IMR-90 (cell line): ENCODE measurements around the gene CTTN. TPM values are rescaled to one million over a fixed set of nuclear protein-coding genes. Genes with fewer than 3 reads are reported as not detected.

Experiments
- ATAC-seq: fragments of 200-7000 bp; cut with Tn5 transposase; 2 replicates; pipeline ENCODE4 v1.9.1; 2020; ENCODE audit warnings: low read depth, mild to moderate bottlenecking, moderate library complexity
- BruUV-seq: library from RNA; stranded (reverse); fragments of 400-500 nt; replicated peaks from 2 replicates; lab custom pipeline; 2021; lab: Mats Ljungman, UMichigan
- CTCF ChIA-PET: fragments of 300-600 bp; formaldehyde crosslinking; extraction: SDS; loops from one replicate; lab custom pipeline; 2021; ENCODE audit warnings: antibody characterized with exemption; lab: Yijun Ruan, JAX
- POLR2A ChIA-PET: fragments of 300-600 bp; sonication (Branson Sonifier 250); formaldehyde crosslinking; loops from one replicate; lab custom pipeline; 2022; ENCODE audit warnings: antibody characterized with exemption; ENCODE audit not compliant: unreplicated experiment; lab: Charles Lee
- DNase-seq: peaks from one replicate; pipeline ENCODE4 v3.0.0; 2013
- H2AFZ ChIP-seq: replicated peaks from 2 replicates; pipeline ENCODE3; 2013; ENCODE audit warnings: low read length, mild to moderate bottlenecking; ENCODE audit not compliant: poor library complexity
- H2AK5ac ChIP-seq: 2 replicates; pipeline ENCODE4 v1.6.1; 2013; ENCODE audit warnings: low read depth, low read length, inconsistent platforms
- H2AK9ac ChIP-seq: replicated peaks from 2 replicates; pipeline ENCODE3; 2013; ENCODE audit warnings: mild to moderate bottlenecking, low read depth, low read length, moderate library complexity; ENCODE audit not compliant: poor library complexity
- H2BK120ac ChIP-seq: 2 replicates; pipeline ENCODE4 v1.6.1; 2013; ENCODE audit warnings: low read depth, low read length, inconsistent platforms
- H2BK15ac ChIP-seq: 3 replicates; pipeline ENCODE4 v1.6.1; 2013; ENCODE audit warnings: low read depth, low read length, inconsistent platforms
- H2BK20ac ChIP-seq: 2 replicates; pipeline ENCODE4 v1.6.1; 2013; ENCODE audit warnings: low read depth, mild to moderate bottlenecking, inconsistent platforms, low read length, moderate library complexity
- H2BK5ac ChIP-seq: 2 replicates; pipeline ENCODE4 v1.6.1; 2013; ENCODE audit warnings: mild to moderate bottlenecking, low read depth, low read length, inconsistent platforms; ENCODE audit not compliant: poor library complexity, severe bottlenecking
- H3K14ac ChIP-seq: replicated peaks from 2 replicates; pipeline ENCODE4 v1.6.1; 2013; ENCODE audit warnings: low read depth, low read length, inconsistent platforms
- H3K18ac ChIP-seq: 2 replicates; pipeline ENCODE4 v1.6.1; 2013; ENCODE audit warnings: low read depth, low read length, control low read depth
- H3K23ac ChIP-seq: 2 replicates; pipeline ENCODE4 v1.6.1; 2013; ENCODE audit warnings: low read depth, low read length, inconsistent platforms
- H3K27ac ChIP-seq: 2 replicates; pipeline ENCODE4 v1.5.1; 2013; ENCODE audit warnings: mild to moderate bottlenecking, control low read depth, low read length; ENCODE audit not compliant: insufficient read depth
- H3K27me3 ChIP-seq: 2 replicates; pipeline ENCODE4 v1.6.1; 2013; ENCODE audit warnings: low read length; ENCODE audit not compliant: control insufficient read depth, insufficient read depth
- H3K36me3 ChIP-seq: 2 replicates; pipeline ENCODE4 v1.6.1; 2013; ENCODE audit warnings: low read length, mixed read lengths; ENCODE audit not compliant: control insufficient read depth, insufficient read depth
- H3K4ac ChIP-seq: 2 replicates; pipeline ENCODE4 v1.6.1; 2013; ENCODE audit warnings: low read depth, low read length, inconsistent platforms
- H3K4me1 ChIP-seq: 2 replicates; pipeline ENCODE4 v1.6.1; 2013; ENCODE audit warnings: low read length, mixed read lengths; ENCODE audit not compliant: control insufficient read depth, insufficient read depth
- H3K4me2 ChIP-seq: 2 replicates; pipeline ENCODE4 v1.6.1; 2013; ENCODE audit warnings: low read depth, mild to moderate bottlenecking, control low read depth, low read length, moderate library complexity
- H3K4me3 ChIP-seq: 2 replicates; pipeline ENCODE4 v1.5.1; 2013; ENCODE audit warnings: low read depth, mild to moderate bottlenecking, control low read depth, low read length, moderate library complexity; ENCODE audit not compliant: insufficient read depth
- H3K56ac ChIP-seq: 2 replicates; pipeline ENCODE4 v1.6.1; 2013; ENCODE audit warnings: low read length, inconsistent platforms; ENCODE audit not compliant: insufficient read depth; ENCODE audit errors: extremely low read depth
- H3K79me1 ChIP-seq, 2 experiments: 2 replicates each; pipeline ENCODE4 v1.6.1; 2013; ENCODE audit warnings: low read length in 2 of 2, inconsistent platforms in 1 of 2, low read depth in 1 of 2
- H3K9ac ChIP-seq: 2 replicates; pipeline ENCODE4 v1.6.1; 2013; ENCODE audit warnings: low read depth, low read length, control low read depth
- H3K9me1 ChIP-seq: 2 replicates; pipeline ENCODE4 v1.6.1; 2013; ENCODE audit warnings: low read length, inconsistent platforms; ENCODE audit not compliant: insufficient read depth
- H3K9me3 ChIP-seq: 2 replicates; pipeline ENCODE4 v1.6.1; 2013; ENCODE audit warnings: low read length; ENCODE audit not compliant: control insufficient read depth, insufficient read depth
- H4K20me1 ChIP-seq: 2 replicates; pipeline ENCODE4 v1.6.1; 2013; ENCODE audit warnings: low read length, inconsistent platforms; ENCODE audit not compliant: insufficient read depth
- H4K5ac ChIP-seq: 2 replicates; pipeline ENCODE4 v1.6.1; 2013; ENCODE audit warnings: mild to moderate bottlenecking, low read depth, low read length, control low read depth
- H4K8ac ChIP-seq, 2 experiments: 2 replicates each; pipeline ENCODE4 v1.6.1; 2013; ENCODE audit warnings: low read depth in 2 of 2, low read length in 2 of 2, control low read depth in 1 of 2, inconsistent platforms in 1 of 2
- H4K91ac ChIP-seq: 2 replicates; pipeline ENCODE4 v1.6.1; 2013; ENCODE audit warnings: low read depth, low read length, inconsistent platforms; ENCODE audit not compliant: insufficient read depth
- CEBPB ChIP-seq: IDR thresholded peaks from 2 replicates; pipeline ENCODE4 v1.6.1; 2012; ENCODE audit warnings: low read depth, low read length, improper control_type of control experiment
- MAZ ChIP-seq: IDR thresholded peaks from 2 replicates; pipeline ENCODE4 v1.6.1; 2012; ENCODE audit warnings: low read depth, mild to moderate bottlenecking, low read length, improper control_type of control experiment, moderate library complexity, borderline replicate concordance
- MXI1 ChIP-seq: IDR thresholded peaks from 2 replicates; pipeline ENCODE4 v1.6.1; 2012; ENCODE audit warnings: low read depth, mild to moderate bottlenecking, low read length, moderate library complexity, borderline replicate concordance
- RAD21 ChIP-seq: IDR thresholded peaks from 2 replicates; pipeline ENCODE4 v1.6.1; 2012; ENCODE audit warnings: low read length, improper control_type of control experiment
- WGBS, 2 experiments: methylation state at CpG; one replicate each; pipeline versions ENCODE4 v1.1.5 to v1.1.7; 2013; ENCODE audit warnings: missing lambda C conversion rate in 2 of 2; ENCODE audit not compliant: insufficient read length in 1 of 2; ENCODE audit errors: extremely low coverage in 2 of 2; 5-methylcytosine and 5-hydroxymethylcytosine counted together
- dilution Hi-C: fragments of 300-500 bp; cut with HindIII; formaldehyde crosslinking; loops from one replicate; pipeline ENCODE4 v1.14.3; 2018; ENCODE audit warnings: low sequenced_read_pairs; ENCODE audit not compliant: unreplicated experiment
- in situ Hi-C: fragments of 300-500 bp; cut with MboI; formaldehyde crosslinking; loops from 3 replicates; pipeline ENCODE4 v1.14.3; 2019; ENCODE audit warnings: low sequenced_read_pairs, inconsistent platforms, mixed read lengths
- intact Hi-C: fragments of 100-400 bp; cut with micrococcal nuclease; formaldehyde crosslinking; loops from 2 replicates; pipeline ENCODE4 v1.10.0; 2022
- polyA plus RNA-seq, 3 experiments: library from polyadenylated mRNA; depleted of rRNA; stranded (reverse); fragments of >200 nt; gene quantifications; 2 replicates each; pipeline ENCODE4 v1.2.3, GENCODE V29; 2012; ENCODE audit warnings: low replicate concordance in 1 of 3
- total RNA-seq: library from RNA; depleted of rRNA; stranded (reverse); fragments of >200 nt; gene quantifications from 2 replicates; pipeline ENCODE4 v1.2.3, GENCODE V29; 2012
- TF ChIP-seq, protein P1 (sequence below): fragments of 150-350 bp; IDR thresholded peaks from 2 replicates; pipeline ENCODE4 v1.6.1; 2016; ENCODE audit warnings: low read depth, mild to moderate bottlenecking, low read length, moderate library complexity, borderline replicate concordance
- TF ChIP-seq, protein P2 (sequence below): conservative IDR thresholded peaks from 2 replicates; pipeline ENCODE4 v1.5.1; 2012; ENCODE audit warnings: mild to moderate bottlenecking, low read depth, low read length, improper control_type of control experiment

The CTTN gene
- total and polyA plus RNA-seq, 2 of the 4 experiments (the other 2 are of a cell fraction), result 287 to 296 TPM

DNA sequence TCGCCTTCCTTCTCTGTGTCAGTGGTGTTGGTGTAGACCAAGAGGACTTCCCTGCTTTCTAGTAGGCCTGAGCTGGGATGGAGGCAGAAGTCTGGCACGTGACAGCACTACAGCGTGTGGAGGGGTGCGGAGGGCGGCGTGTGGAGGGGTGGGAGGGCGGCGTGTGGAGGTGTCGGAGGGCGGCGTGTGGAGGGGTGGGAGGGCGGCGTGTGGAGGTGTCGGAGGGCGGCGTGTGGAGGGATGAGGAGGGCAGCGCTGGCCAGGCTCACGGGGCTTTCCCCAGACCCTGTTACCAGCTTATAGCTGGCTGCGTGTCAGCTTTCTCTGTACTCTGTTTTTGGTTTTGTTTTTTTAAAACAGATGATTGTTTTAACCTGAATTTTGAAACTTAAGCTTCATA, 45.7 kb upstream of the CTTN start:
- H4K91ac ChIP-seq, result no peak overlapping the region
- no peak overlapping the region for H2AFZ ChIP-seq
- dilution Hi-C loops, result no loop called here
- intact Hi-C loops, result no loop called here
- no peak for DNase-seq
- H3K14ac ChIP-seq, result no peak overlapping the region
- H4K20me1 ChIP-seq, result no peaks in the 10 kb centered on the region
- no peaks in the 10 kb centered on the region for H3K9me3 ChIP-seq
- H2BK120ac ChIP-seq, result no peak overlapping the region
- no peak overlapping the region for H2BK15ac ChIP-seq
- no peaks in the 10 kb centered on the region; a peak in 1 of 4 replicates for H3K79me1 ChIP-seq
- no peak overlapping the region for H3K4me2 ChIP-seq
- H2BK20ac ChIP-seq, result no peak overlapping the region
- no peak overlapping the region for H2BK5ac ChIP-seq
- H3K27ac ChIP-seq, result no peak overlapping the region
- no peak for ATAC-seq
- no TSS peak for BruUV-seq
- H2AK5ac ChIP-seq, result no peak overlapping the region
- no peak overlapping the region for H4K5ac ChIP-seq
- TF ChIP-seq CEBPB (no peak), RAD21 (no peak), MXI1 (no peak), MAZ (no peak)
- TF ChIP-seq, protein P1, sequence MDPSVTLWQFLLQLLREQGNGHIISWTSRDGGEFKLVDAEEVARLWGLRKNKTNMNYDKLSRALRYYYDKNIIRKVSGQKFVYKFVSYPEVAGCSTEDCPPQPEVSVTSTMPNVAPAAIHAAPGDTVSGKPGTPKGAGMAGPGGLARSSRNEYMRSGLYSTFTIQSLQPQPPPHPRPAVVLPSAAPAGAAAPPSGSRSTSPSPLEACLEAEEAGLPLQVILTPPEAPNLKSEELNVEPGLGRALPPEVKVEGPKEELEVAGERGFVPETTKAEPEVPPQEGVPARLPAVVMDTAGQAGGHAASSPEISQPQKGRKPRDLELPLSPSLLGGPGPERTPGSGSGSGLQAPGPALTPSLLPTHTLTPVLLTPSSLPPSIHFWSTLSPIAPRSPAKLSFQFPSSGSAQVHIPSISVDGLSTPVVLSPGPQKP, result no peak
- TF ChIP-seq, protein P2, sequence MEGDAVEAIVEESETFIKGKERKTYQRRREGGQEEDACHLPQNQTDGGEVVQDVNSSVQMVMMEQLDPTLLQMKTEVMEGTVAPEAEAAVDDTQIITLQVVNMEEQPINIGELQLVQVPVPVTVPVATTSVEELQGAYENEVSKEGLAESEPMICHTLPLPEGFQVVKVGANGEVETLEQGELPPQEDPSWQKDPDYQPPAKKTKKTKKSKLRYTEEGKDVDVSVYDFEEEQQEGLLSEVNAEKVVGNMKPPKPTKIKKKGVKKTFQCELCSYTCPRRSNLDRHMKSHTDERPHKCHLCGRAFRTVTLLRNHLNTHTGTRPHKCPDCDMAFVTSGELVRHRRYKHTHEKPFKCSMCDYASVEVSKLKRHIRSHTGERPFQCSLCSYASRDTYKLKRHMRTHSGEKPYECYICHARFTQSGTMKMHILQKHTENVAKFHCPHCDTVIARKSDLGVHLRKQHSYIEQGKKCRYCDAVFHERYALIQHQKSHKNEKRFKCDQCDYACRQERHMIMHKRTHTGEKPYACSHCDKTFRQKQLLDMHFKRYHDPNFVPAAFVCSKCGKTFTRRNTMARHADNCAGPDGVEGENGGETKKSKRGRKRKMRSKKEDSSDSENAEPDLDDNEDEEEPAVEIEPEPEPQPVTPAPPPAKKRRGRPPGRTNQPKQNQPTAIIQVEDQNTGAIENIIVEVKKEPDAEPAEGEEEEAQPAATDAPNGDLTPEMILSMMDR, result no peak
- H4K8ac ChIP-seq, result no peak overlapping the region
- CTCF ChIA-PET, result no interaction called here
- H3K23ac ChIP-seq, result no peak overlapping the region
- no peak overlapping the region for H3K18ac ChIP-seq
- no peak overlapping the region for H3K4me3 ChIP-seq
- no peak overlapping the region for H2AK9ac ChIP-seq
- POLR2A ChIA-PET, result no interaction called here
- no peak overlapping the region for H3K56ac ChIP-seq
- no peak overlapping the region for H3K9ac ChIP-seq
- H3K4me1 ChIP-seq, result no peaks in the 10 kb centered on the region
- H3K4ac ChIP-seq, result no peak overlapping the region
- peaks cover 41% of the 10 kb centered on the region for H3K36me3 ChIP-seq
- no peaks in the 10 kb centered on the region for H3K9me1 ChIP-seq
- WGBS, 2 experiments, result 80% methylated on average over 1 of the region's 19 CpGs; no CpG with 5 or more reads in 1 of the 2 experiments
- in situ Hi-C loops, result no loop called here
- H3K27me3 ChIP-seq, result no peaks in the 10 kb centered on the region
